ENCODE results near the gene SEC24C.

- TF ChIP-seq SUZ12 (IDR thresholded peaks at IDR 0.05) (no peak), ARNT (IDR thresholded peaks at IDR 0.05) (no peak), CTBP1 (IDR thresholded peaks at IDR 0.05; ENCODE audit: borderline replicate concordance) (no peak), FOXM1 (IDR thresholded peaks at IDR 0.05; ENCODE audit: borderline replicate concordance) (no peak), SP1 (IDR thresholded peaks at IDR 0.05) (no peak), FOXK2 (IDR thresholded peaks at IDR 0.05) (no peak), TARDBP (IDR thresholded peaks at IDR 0.05) (no peak), NFRKB (IDR thresholded peaks at IDR 0.05) (no peak), ZNF384 (IDR thresholded peaks at IDR 0.05) (no peak)
Measured at GRCh38 chr10:73815719-73816030, 71.5 kb downstream of the SEC24C start.
